Endothelial cell (in vitro differentiated cells): ENCODE results near the gene CDK6. TPM values are rescaled to one million over a fixed set of nuclear protein-coding genes. Genes with fewer than 3 reads are reported as not detected.

Experiments used
- DNase-seq: peaks from one replicate; pipeline ENCODE4 v3.0.0; 2021; ENCODE audit warnings: low spot score
- H3K27ac Mint-ChIP-seq: one replicate; pipeline ENCODE4 v1.8.0; 2021; ENCODE audit warnings: mixed read lengths, inconsistent platforms; ENCODE audit not compliant: unreplicated experiment
- H3K27me3 Mint-ChIP-seq: one replicate; pipeline ENCODE4 v1.8.0; 2021; ENCODE audit warnings: mild to moderate bottlenecking, moderate library complexity, mixed read lengths, inconsistent platforms; ENCODE audit not compliant: unreplicated experiment
- H3K36me3 Mint-ChIP-seq: one replicate; pipeline ENCODE4 v1.8.0; 2021; ENCODE audit warnings: mild to moderate bottlenecking, low read depth, mixed read lengths, inconsistent platforms; ENCODE audit not compliant: unreplicated experiment
- H3K4me1 Mint-ChIP-seq: one replicate; pipeline ENCODE4 v1.8.0; 2021; ENCODE audit warnings: mild to moderate bottlenecking, mixed read lengths, inconsistent platforms; ENCODE audit not compliant: unreplicated experiment
- H3K4me3 Mint-ChIP-seq: one replicate; pipeline ENCODE4 v1.8.0; 2021; ENCODE audit warnings: mild to moderate bottlenecking, mixed read lengths, inconsistent platforms; ENCODE audit not compliant: unreplicated experiment
- H3K9me3 Mint-ChIP-seq: one replicate; pipeline ENCODE4 v1.8.0; 2021; ENCODE audit warnings: mixed read lengths, inconsistent platforms; ENCODE audit not compliant: unreplicated experiment
- total RNA-seq: library from RNA; stranded (reverse); fragmentation: NEBNext Ultra II Directional; extraction: Animal tissue kit (Norgen Biotek cat#: 25700); gene quantifications from one replicate; pipeline ENCODE4 v1.2.1, GENCODE V29; 2021; ENCODE audit not compliant: unreplicated experiment
- TF ChIP-seq, protein P1 (sequence below): fragments of 200-600 bp; sonication (generic); IDR thresholded peaks from one replicate; pipeline ENCODE4 v1.5.0; 2021; ENCODE audit warnings: antibody characterized with exemption; ENCODE audit not compliant: unreplicated experiment

The CDK6 gene
- total RNA-seq, 1 donor from 2014 or later, result 32.6 TPM

DNA sequence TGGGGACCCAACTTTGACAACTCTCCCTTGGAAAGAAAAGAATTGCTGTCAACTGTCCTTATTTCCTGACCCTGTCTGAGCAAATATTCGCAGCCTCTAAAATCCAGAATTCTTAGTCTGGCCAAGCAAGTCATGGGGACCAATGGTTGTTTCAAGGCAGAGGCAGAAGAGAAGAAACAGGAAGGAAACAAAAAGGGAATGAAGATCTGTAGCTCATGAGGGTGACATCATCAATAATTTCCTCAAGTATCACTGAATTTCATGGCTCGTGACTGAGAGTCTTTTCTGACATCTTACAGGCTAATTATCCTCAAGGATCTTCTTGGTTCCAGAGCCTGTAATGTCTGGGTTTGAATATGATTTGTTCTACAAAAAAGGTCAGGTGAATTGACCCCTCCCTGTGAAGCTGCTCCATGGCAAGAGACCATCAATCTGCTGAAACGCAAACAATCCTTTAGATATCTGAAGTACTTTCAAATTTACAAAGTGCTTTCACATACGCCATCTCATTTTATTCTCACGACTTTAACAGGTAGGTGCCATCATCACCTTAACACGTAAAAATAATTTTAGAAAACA is 5.8 kb downstream of the CDK6 start:
- Mint-ChIP-seq H3K9me3 (no peaks in the 10 kb centered on the region), H3K4me3 (no peak overlapping the region), H3K4me1 (peaks cover 25% of the 10 kb centered on the region), H3K36me3 (peaks cover 15% of the 10 kb centered on the region), H3K27me3 (peaks cover 12% of the 10 kb centered on the region), H3K27ac (no peak overlapping the region)
- TF ChIP-seq, protein P1, sequence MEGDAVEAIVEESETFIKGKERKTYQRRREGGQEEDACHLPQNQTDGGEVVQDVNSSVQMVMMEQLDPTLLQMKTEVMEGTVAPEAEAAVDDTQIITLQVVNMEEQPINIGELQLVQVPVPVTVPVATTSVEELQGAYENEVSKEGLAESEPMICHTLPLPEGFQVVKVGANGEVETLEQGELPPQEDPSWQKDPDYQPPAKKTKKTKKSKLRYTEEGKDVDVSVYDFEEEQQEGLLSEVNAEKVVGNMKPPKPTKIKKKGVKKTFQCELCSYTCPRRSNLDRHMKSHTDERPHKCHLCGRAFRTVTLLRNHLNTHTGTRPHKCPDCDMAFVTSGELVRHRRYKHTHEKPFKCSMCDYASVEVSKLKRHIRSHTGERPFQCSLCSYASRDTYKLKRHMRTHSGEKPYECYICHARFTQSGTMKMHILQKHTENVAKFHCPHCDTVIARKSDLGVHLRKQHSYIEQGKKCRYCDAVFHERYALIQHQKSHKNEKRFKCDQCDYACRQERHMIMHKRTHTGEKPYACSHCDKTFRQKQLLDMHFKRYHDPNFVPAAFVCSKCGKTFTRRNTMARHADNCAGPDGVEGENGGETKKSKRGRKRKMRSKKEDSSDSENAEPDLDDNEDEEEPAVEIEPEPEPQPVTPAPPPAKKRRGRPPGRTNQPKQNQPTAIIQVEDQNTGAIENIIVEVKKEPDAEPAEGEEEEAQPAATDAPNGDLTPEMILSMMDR, result no peak
- DNase-seq, result no peak

GRCh38 chr7:92830027-92830426 is 6.3 kb downstream of the CDK6 start:
- TF ChIP-seq, protein P1, result no peak
- Mint-ChIP-seq H3K4me3 (no peak overlapping the region), H3K9me3 (no peaks in the 10 kb centered on the region), H3K36me3 (peaks cover 15% of the 10 kb centered on the region), H3K27ac (no peak overlapping the region), H3K27me3 (peaks cover 8% of the 10 kb centered on the region), H3K4me1 (peaks cover 22% of the 10 kb centered on the region)
- DNase-seq, result no peak

GRCh38 chr7:92827464-92828120 is 8.8 kb downstream of the CDK6 start:
- DNase-seq, result no peak
- no peaks in the 10 kb centered on the region for H3K9me3 Mint-ChIP-seq
- no peak overlapping the region for H3K27ac Mint-ChIP-seq
- H3K36me3 Mint-ChIP-seq, result peaks cover 15% of the 10 kb centered on the region
- no peak overlapping the region for H3K4me3 Mint-ChIP-seq
- H3K4me1 Mint-ChIP-seq, result peaks cover 18% of the 10 kb centered on the region
- TF ChIP-seq, protein P1, result no peak
- peaks cover 6% of the 10 kb centered on the region for H3K27me3 Mint-ChIP-seq

DNA sequence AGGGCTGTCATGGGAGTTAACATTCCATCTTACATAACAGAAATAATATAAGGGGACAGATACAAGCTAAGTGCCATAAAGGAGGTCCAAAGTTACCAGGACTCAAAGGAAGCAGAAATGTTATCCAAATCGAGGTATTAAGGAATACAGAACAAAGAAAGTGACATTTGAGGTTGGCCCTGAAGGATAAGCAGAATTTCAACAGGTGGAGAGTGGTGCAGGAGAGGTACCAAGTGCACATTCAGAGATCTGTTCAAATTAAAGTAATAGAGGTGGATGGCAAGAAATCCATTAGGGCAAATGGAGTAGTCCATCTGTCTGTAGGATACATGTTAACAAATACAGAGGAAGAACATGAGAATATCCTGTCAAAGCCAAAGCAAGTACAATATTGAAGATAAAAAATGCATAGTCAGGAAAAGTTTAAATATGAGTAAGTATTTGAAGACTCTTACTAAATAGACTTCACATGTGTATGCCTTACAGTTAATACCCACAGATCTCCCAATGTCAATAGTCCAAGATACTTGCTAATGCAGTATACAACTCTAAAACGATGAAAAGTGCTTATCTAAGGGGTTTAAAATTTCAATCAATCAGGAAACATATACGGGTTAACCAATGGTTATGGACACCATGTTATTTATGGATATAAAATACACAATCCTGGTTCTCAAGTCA is 10.0 kb downstream of the CDK6 start:
- H3K9me3 Mint-ChIP-seq, result no peaks in the 10 kb centered on the region
- H3K27me3 Mint-ChIP-seq, result no peaks in the 10 kb centered on the region
- no peak overlapping the region for H3K27ac Mint-ChIP-seq
- TF ChIP-seq, protein P1, result no peak
- H3K4me1 Mint-ChIP-seq, result peaks cover 8% of the 10 kb centered on the region
- no peak overlapping the region for H3K4me3 Mint-ChIP-seq
- DNase-seq, result no peak
- peaks cover 5% of the 10 kb centered on the region for H3K36me3 Mint-ChIP-seq

DNA sequence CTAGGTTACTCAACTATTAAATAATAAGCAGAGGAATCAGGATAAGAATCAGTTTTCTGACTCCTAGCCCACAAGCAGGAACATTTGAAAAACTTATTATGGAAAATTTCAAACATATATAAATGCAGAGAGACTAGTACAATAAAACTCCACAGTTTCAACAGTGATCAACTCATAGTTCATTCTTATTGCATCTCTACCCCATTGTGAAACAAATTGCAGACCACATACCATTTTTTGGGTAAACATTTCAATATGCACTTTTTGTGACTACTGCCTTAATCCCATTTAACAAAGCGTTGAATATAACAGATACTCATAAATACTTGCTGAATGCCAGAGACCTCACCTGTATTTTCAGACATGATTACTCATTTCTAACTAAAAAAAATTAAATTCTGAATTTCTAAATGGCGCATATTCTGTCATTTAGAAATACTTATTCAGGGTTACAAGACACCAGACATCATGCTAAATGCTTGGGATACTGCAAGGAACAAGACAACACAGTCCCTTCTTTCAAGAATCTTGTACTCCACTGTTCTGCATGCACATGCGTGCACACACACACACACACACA is 11.4 kb downstream of the CDK6 start:
- Mint-ChIP-seq H3K36me3 (no peaks in the 10 kb centered on the region), H3K4me1 (no peaks in the 10 kb centered on the region), H3K4me3 (no peak overlapping the region), H3K27ac (no peak overlapping the region), H3K9me3 (no peaks in the 10 kb centered on the region), H3K27me3 (no peaks in the 10 kb centered on the region)
- DNase-seq, result no peak
- TF ChIP-seq, protein P1, result no peak
